Pancreas (tissue), 10 donors: Measurements from ENCODE around the gene MAP2. TPM values are rescaled to one million over a fixed set of nuclear protein-coding genes. Genes with fewer than 3 reads are reported as not detected.

Experiments
- ATAC-seq, 4 donors: fragments of 200-7000 bp; cut with Tn5 transposase; one replicate each; pipeline versions ENCODE4 v1.8.0 to v1.9.1; 2020; ENCODE audit warnings: mild to moderate bottlenecking in 4 of 4, moderate library complexity in 4 of 4
- DNase-seq, 6 donors: peaks; one replicate each; pipeline ENCODE4 v3.0.0-alpha.2; 2020
- FAIRE-seq: peaks from 2 replicates; lab custom pipeline; 2012; peaks lifted over from hg19 to GRCh38; lab: Jason Lieb, UNC
- H3K27ac ChIP-seq, 4 donors: fragments of 200-600 bp; sonication (generic); 1 replicate in 3 of 4; 2 replicates in 1 of 4; pipeline versions ENCODE4 v1.5.0 to v1.8.0; 2020
- H3K27me3 ChIP-seq, 4 donors: fragments of 200-600 bp; one replicate each; pipeline ENCODE4 v1.8.0; 2021
- H3K36me3 ChIP-seq, 3 donors: fragments of 200-600 bp; sonication (generic) in 1 of 3; one replicate each; pipeline versions ENCODE4 v1.5.0 to v1.8.0; 2020 to 2021
- H3K4me1 ChIP-seq, 3 donors: fragments of 200-600 bp; one replicate each; pipeline ENCODE4 v1.8.0; 2021
- H3K4me3 ChIP-seq, 4 donors: fragments of 200-600 bp; sonication (generic) in 2 of 4; one replicate each; pipeline versions ENCODE4 v1.5.0 to v1.8.0; 2020 to 2021
- H3K9me3 ChIP-seq, 4 donors: fragments of 200-600 bp; one replicate each; pipeline ENCODE4 v1.8.0; 2021
- WGBS, 2 donors: extraction: QIAGEN DNeasy Blood & Tissue Kit; methylation state at CpG; one replicate each; pipeline ENCODE4 v1.1.7; 2013; 5-methylcytosine and 5-hydroxymethylcytosine counted together
- intact Hi-C, 3 donors: fragments of 100-400 bp; cut with DNase I; formaldehyde crosslinking; loops; one replicate each; pipeline versions ENCODE4 v1.11.1 to v1.14.2; 2022
- polyA plus RNA-seq, 2 donors: library from polyadenylated mRNA; stranded (reverse); fragments of 200-250 nt; gene quantifications; one replicate each; pipeline ENCODE4 v1.2.3, GENCODE V29; 2013
- total RNA-seq, 6 donors: library from RNA; stranded (reverse); fragmentation: NEBNext Ultra II Directional in 4 of 6; extraction: Animal tissue kit (Norgen Biotek cat#: 25700) in 4 of 6; gene quantifications; one replicate each; pipeline versions ENCODE4 v1.2.1 to v1.2.4, GENCODE V29; 2021 to 2023
- TF ChIP-seq, protein P1 (sequence below), 4 donors: fragments of 200-600 bp; sonication (generic) in 3 of 4; IDR thresholded peaks; one replicate each; pipeline versions ENCODE4 v1.5.0 to v1.8.0; 2021; ENCODE audit warnings: antibody characterized with exemption in 4 of 4
- donor health status: healthy with polysubstance abuse.
- donor health status: DM: no; HTN: no; CAD: no; lungs with moderate emphysema.
- donor health status: DM: no; HTN: no; CAD: no.
- donor health status: control.
- donor health status: control.
- donor health status: Bipolar disorder and iron deficiency.
- donor health status: DM: yes; HTN: yes; CAD: no.
- donor health status: DM: no; HTN: no; CAD: no.
- donor health status: DM: no; HTN: no; CAD: no.
- donor health status: DM: yes; HTN: yes; CAD: no.

The MAP2 gene
- total and polyA plus RNA-seq, 8 donors, result 6.9 to 23.9 (median 11.2) TPM

- H3K4me3 ChIP-seq, result peak overlapping the region in 2 of 4 donors; percentile 2 to 6
- intact Hi-C loops, result no loop called here
- no peaks in the 10 kb centered on the region for H3K36me3 ChIP-seq
- no peaks in the 10 kb centered on the region for H3K9me3 ChIP-seq
- H3K27me3 ChIP-seq, result no peaks in the 10 kb centered on the region
- no peak for FAIRE-seq
- no peak for DNase-seq
- WGBS, 2 donors, result 25 to 27% methylated on average over 1 of the region's 1 CpG
- TF ChIP-seq, protein P1, sequence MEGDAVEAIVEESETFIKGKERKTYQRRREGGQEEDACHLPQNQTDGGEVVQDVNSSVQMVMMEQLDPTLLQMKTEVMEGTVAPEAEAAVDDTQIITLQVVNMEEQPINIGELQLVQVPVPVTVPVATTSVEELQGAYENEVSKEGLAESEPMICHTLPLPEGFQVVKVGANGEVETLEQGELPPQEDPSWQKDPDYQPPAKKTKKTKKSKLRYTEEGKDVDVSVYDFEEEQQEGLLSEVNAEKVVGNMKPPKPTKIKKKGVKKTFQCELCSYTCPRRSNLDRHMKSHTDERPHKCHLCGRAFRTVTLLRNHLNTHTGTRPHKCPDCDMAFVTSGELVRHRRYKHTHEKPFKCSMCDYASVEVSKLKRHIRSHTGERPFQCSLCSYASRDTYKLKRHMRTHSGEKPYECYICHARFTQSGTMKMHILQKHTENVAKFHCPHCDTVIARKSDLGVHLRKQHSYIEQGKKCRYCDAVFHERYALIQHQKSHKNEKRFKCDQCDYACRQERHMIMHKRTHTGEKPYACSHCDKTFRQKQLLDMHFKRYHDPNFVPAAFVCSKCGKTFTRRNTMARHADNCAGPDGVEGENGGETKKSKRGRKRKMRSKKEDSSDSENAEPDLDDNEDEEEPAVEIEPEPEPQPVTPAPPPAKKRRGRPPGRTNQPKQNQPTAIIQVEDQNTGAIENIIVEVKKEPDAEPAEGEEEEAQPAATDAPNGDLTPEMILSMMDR (IDR thresholded peaks at IDR 0.05), result no peak
- H3K4me1 ChIP-seq, result peaks cover 0 to 17% (median 9%) of the 10 kb centered on the region in 3 donors
- peak in 3 of 4 donors; percentile 67 to 85 (median 82) for ATAC-seq
- H3K27ac ChIP-seq, result peak overlapping the region in 2 of 4 donors; percentile 59 to 62
Observed at GRCh38 chr2:209526561-209526960, 102.7 kb downstream of the MAP2 start.

- Histone ChIP-seq H3K27me3 (no peaks in the 10 kb centered on the region), H3K27ac (no peak overlapping the region), H3K9me3 (no peaks in the 10 kb centered on the region), H3K4me1 (peaks cover 0 to 17% (median 9%) of the 10 kb centered on the region in 3 donors), H3K4me3 (no peak overlapping the region), H3K36me3 (no peaks in the 10 kb centered on the region)
- no peak for DNase-seq
- TF ChIP-seq, protein P1 (IDR thresholded peaks at IDR 0.05), result no peak
- WGBS, 2 donors, result 57 to 74% methylated on average over 3 of the region's 3 CpGs
- intact Hi-C loops, result no loop called here
- no peak for FAIRE-seq
- no peak for ATAC-seq
Observed at GRCh38 chr2:209529579-209529978, 105.7 kb downstream of the MAP2 start.

DNA sequence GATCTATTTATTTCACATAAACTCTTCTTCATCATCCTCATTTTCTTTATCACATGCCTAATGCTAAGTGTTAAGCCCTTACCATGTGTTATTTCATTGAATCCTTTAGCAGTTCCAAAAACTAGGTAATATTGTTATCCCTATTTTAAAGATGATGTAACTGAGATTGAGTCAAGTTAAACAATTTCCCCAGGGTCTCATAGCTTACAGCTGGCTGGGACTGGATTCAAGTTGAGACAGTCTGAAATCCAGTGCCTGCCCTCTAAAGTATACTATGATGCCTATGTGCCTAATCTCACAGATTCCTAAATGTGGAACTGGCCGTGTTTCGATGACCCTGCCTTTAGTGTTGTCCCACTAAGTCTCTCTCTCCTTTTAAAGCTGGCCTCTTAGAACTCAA is 108.5 kb downstream of the MAP2 start:
- no peaks in the 10 kb centered on the region for H3K9me3 ChIP-seq
- 77 to 90% methylated on average over 2 of the region's 2 CpGs for WGBS, 2 donors
- H3K4me3 ChIP-seq, result no peak overlapping the region
- DNase-seq (no peak), ATAC-seq (no peak), FAIRE-seq (no peak)
- intact Hi-C loops, result no loop called here
- no peaks in the 10 kb centered on the region for H3K27me3 ChIP-seq
- H3K4me1 ChIP-seq, result no peaks in the 10 kb centered on the region
- H3K27ac ChIP-seq, result no peak overlapping the region
- TF ChIP-seq, protein P1 (IDR thresholded peaks at IDR 0.05), result no peak
- H3K36me3 ChIP-seq, result no peaks in the 10 kb centered on the region

DNA sequence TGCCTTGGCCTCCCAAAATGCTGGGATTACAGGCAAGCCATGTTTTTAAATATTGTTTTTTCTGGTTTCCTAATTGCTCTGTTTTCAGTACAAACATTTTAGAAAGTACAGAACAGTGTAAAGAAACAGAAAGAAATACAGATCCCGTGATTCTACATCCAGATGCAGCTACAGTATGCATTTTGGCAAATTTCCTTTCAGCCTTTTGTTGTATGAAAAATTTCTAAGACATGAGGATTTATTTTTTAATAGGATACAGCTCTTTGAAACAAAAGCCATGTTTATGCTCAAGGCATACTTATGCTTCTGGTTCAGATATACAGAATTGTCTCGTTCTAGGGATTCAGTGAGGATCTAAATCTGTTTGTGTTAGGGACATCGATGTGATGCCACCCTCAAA is 109.5 kb downstream of the MAP2 start:
- no peaks in the 10 kb centered on the region for H3K36me3 ChIP-seq
- no peaks in the 10 kb centered on the region for H3K4me1 ChIP-seq
- TF ChIP-seq, protein P1 (IDR thresholded peaks at IDR 0.05), result no peak
- ATAC-seq, result no peak
- no peaks in the 10 kb centered on the region for H3K27me3 ChIP-seq
- 90 to 94% methylated on average over 3 of the region's 3 CpGs for WGBS, 2 donors
- H3K9me3 ChIP-seq, result no peaks in the 10 kb centered on the region
- DNase-seq, result no peak
- H3K4me3 ChIP-seq, result no peak overlapping the region
- H3K27ac ChIP-seq, result no peak overlapping the region
- FAIRE-seq, result no peak
- intact Hi-C loops, result no loop called here

GRCh38 chr2:209534228-209534627 is 110.4 kb downstream of the MAP2 start:
- DNase-seq (no peak), FAIRE-seq (no peak), ATAC-seq (no peak)
- H3K36me3 ChIP-seq, result no peaks in the 10 kb centered on the region
- 94 to 98% methylated on average over 2 of the region's 2 CpGs for WGBS, 2 donors
- no peak overlapping the region for H3K4me3 ChIP-seq
- TF ChIP-seq, protein P1 (IDR thresholded peaks at IDR 0.05), result no peak
- intact Hi-C loops, result no loop called here
- H3K4me1 ChIP-seq, result no peaks in the 10 kb centered on the region
- H3K27ac ChIP-seq, result no peak overlapping the region
- no peaks in the 10 kb centered on the region for H3K9me3 ChIP-seq
- H3K27me3 ChIP-seq, result no peaks in the 10 kb centered on the region
